HG03558 (cell line): Measurements from ENCODE around the gene EFEMP2.
"Not testable (repeated sequence)": the region's sequence is repeated elsewhere in the genome, so short reads cannot be mapped to it uniquely, and the experiment has no call there.

Source experiments
- ATAC-seq: cut with Tn5 transposase; IDR thresholded peaks from one replicate; pipeline ENCODE4 v1.9.1; 2021; ENCODE audit warnings: moderate number of reproducible peaks; ENCODE audit not compliant: unreplicated experiment; ENCODE audit errors: extremely low read depth

Gene EFEMP2

GRCh38 chr11:65900899-65901180 is 28.2 kb upstream of the EFEMP2 start:
- no peak for ATAC-seq

DNA sequence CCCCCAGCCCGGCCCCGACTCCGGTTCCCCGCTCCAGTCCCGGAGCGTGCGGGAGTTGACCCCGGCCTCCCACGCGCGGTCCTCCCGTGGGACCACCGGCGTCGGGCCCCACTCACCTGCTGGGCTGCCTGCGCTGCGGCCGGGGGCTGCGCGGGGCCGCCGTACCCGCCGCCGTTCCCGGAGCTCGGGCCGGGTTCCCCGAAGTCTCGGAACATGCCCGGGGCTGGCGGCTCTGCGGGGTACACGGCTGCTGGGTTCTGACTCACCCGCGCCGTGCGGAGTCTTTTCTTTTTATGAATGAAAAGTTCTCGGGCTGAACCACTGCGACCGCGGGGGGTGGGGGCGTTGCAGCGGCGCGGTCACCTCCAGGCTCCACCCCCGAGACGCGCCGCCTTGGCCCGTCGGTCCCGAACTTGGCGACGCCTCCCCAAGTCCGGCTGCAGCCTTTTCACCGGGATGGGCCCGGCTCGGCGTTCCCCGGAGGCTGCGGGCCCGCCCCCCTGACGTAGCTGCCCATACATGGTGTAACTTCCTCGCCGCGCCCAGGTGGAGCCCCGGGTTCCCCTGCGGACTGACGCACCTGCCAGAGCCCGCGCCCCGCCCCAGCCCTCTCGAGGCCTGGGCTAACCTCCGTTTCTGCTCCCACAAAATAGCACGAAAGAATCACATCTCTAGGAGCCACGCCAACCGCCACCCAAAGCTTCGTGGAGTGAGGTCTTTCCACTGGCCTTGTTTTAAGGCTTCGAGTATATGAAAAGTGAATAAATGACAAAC is 27.7 kb upstream of the EFEMP2 start, which contains the start of gene FOSL1:
FOSL1 (minus strand) TSS at position 264 of the 774 bp plus-strand sequence; CDS start at position 215, 49 bp downstream.
- peak; percentile 50 for ATAC-seq

DNA sequence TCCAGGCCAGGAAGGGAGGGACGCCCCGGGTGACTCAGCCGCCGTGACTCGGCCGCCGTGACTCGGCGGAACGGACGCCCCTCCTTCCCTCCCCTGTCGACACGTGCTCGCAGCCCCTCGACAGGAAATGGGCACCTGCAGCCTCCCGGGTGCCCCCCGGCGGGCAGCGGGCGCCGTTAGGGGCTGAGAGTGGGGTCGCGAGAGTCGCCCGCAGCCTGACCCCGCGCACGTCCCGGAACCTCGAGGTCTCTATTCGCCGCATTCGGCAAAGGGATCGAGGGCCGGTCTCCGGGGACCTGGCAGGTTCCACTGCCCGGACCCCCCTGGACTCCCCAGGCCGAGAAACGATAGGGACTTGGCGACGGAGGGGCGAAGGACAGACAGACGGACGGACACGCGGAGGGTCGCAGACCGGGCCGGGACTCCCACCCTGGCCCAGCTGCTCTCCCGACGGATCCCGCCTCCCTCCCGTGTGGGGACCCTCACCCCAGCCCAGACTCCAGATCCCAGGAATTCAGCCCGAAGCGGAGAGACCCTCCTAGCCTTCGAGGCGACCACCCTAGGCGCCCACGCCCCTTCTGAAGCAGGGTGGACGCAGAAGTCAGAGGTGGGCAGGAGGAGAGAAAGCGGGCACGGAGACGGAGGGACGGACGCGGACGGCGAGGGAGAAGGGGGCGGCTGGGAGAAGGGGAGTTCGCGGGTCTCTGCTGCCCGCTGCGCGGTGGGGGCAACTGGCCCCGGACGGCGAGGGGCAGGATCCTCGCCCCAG is 26.9 kb upstream of the EFEMP2 start:
- no peak for ATAC-seq

DNA sequence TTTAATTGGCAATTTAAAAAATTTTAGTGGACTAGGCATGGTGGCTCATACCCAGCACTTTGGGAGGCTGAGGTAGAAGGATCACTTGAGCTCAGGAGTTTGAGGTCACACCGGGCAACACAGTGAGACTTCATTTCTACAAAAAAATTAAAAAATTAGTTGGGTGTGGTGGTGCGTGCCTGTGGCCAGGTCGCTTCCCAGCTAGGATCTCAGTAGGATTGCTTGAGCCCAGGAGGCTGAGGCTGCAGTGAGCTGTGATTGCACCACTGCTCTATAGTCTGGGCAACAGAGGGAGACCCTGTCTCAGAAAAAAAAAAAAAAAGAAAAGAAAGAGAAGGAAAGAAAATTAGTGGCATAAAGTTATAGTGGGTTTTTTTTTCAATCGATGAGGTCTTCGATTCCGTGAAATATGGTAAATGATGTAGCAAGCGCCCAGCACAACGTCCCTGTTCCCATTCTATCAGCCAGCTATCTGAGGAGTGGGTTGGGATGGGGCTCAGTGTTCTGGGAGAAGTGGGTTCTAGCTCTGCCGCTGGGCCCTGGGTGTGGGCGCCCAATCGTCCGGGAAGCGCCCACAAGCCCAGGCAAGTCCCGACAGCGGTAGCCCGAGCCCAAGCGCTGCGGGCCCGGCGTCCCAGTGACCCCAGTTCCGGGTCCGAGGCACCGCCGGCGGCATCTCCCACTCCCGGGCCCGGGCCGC is 26.2 kb upstream of the EFEMP2 start:
- no peak for ATAC-seq

GRCh38 chr11:65897020-65897471 is 24.4 kb upstream of the EFEMP2 start:
- no peak for ATAC-seq

DNA sequence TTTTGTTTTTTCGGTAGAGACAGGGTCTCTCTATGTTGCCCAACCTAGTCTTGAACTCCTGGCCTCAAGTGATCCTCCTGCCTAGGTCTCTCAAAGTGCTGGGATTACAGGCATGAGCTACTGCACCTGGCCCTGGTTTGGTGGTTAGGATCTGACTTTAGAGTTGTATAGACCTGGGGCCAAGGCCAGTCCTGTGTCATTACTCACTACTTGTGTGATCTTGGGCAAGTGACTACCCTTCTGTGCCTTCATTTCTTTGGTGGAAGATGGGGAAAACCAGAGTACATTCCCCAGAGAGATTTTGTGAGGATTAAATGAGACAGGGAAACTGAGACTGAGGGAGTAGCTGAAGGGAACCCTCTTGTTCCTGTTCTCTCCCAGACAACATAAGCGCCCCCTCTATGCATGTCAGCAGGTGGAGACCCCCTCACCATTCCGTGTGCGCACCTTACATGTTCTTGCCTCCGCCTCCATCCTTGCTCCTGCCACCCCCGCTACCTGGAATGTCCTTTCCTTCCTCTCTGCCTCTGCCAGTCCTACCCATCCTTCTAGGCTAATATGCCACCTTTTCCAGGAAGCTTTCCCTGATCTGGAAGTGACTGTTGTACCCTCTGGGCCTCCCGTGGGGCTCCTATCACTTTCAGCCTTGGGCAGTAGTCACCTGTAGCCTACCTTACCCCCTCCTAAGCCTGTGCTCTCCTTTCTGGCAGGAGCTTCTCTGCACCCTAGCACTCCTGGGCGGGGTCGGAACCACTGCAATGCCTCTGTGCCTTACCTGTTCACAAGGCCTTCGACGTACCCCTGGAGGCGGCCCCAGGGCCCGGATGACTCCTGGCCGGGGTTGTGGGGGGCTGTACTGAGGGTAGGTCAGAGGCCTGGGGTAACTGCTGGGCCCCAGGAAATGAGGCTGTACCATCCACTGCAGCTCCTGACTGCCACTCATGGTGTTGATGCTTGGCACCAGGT is 23.7 kb upstream of the EFEMP2 start:
- ATAC-seq: no peak

- no peak for ATAC-seq
Measured at GRCh38 chr11:65895482-65895981, 22.9 kb upstream of the EFEMP2 start.

DNA sequence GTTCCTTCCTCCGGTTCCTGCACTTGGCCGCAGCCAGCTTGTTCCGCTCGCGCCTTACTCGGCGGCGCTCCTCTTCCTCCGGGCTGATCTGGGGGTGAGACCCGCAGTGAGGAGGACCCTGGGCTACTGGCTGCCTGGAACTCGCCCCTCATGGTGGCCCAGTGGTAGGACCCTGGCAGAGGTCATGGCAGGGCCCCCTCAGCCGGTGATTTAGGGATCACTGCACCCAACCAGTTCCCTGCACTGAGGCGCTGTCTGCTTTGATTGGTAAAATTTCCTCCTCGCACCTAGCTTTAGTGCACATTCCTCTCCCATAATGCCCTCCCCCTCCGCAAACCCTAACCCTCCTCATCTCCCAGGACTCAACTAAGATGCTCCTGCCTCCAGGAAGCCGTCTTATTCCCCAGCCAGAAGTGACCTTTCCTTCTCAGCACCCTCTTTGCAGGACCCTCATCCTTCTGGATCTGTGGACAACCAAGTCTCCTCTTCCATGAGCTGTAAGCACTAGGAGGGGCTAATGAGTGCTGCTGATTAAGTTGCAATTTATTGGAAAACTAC is 21.5 kb upstream of the EFEMP2 start:
- ATAC-seq: no peak

DNA sequence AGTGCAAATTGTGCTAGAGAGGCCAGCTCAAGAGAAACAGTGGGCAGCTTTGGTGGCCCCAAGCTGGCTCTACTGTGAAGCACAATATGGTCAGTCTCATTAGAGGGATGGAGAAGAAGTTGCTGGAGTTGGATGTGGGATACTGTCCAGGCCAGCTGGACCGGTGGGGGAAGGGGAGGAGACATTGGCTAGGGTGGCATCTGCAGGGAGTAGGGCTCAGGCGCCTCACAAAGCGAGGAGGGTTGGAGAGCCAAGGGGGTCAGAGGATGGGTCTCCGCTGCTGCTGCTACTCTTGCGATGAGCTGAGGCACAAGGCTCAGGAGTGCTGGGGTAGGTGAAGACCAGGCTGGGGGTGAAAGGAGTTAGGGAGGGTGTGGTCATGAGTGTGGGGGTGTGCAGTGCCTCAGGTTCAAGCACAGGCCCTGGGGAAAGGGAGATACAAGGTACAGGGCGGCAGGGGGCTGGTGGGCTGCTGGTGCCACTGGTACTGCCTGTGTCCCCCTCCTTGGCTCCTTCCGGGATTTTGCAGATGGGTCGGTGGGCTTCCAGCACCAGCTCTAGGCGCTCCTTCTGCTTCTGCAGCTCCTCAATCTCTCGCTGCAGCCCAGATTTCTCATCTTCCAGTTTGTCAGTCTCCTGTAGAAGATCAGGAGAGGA is 20.2 kb upstream of the EFEMP2 start:
- ATAC-seq: no peak

- ATAC-seq: not testable (repeated sequence)
Measured at GRCh38 chr11:65892137-65892540, 19.5 kb upstream of the EFEMP2 start.

GRCh38 chr11:65891219-65892136 is 18.9 kb upstream of the EFEMP2 start:
- no peak for ATAC-seq

- no peak for ATAC-seq
Measured at GRCh38 chr11:65890324-65891218, 18.0 kb upstream of the EFEMP2 start, which contains the start of gene CCDC85B. CCDC85B (plus strand) TSS chr11:65890673; CDS start chr11:65890784, 111 bp downstream.

DNA sequence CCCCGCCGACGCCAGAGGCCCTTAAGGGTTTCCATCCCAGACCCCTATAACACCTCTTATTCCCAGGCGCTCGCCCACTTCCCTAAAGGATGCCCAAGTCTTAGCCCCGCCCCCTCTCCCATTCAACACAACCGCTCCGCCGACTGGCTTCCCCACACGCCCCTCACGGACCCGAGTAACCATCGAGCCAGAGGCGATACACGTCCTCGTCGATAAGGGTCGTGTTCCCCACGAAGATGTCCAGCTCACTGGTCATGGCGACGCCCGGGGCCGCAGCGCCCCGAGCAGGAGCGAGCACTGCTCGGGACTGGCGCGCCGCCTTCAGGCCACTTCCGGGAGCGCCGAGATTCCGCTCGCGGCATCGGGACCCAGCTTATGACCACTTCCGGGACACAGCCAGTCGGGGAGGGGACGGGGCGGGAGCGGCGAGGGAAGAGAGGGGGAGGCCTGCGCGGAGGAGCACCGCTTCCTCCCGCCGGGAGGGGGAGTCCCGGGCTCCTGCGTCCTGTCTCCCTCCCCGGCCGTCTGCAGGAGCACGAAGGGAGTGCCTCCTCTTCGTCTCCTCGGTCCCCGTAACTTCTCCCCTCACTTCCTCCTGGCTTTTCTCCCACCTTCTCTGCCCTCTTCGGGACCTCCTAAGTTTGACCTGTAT is 15.7 kb upstream of the EFEMP2 start, which contains the start of gene FIBP:
FIBP (minus strand) TSS at position 309 of the 652 bp plus-strand sequence; CDS start at position 256, 53 bp downstream.
- no peak for ATAC-seq

DNA sequence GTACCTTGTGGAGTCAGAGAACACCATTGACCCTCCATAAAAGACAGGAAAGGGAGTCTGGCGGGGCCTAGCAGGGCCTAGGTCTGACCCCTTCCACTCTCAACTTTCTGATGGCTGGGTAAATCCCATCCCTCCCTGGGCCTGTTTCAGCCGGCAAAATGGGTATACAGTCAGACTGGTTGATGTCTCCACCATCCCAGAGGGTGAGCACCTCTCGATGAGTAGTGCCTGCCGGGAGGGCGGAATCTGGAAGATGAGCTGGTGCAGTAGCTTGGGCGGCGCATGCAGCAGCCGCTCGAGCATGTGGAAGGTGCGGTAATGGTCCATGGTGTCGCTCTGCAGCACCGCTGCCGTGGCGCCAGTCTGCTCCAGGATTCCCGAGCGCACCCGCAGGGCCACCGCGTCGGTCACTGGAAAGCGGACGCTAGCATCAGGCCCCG is 15.1 kb upstream of the EFEMP2 start:
- no peak for ATAC-seq

- no peak for ATAC-seq
Measured at GRCh38 chr11:65886826-65887722, 14.5 kb upstream of the EFEMP2 start.
